HUES64 (cell line): ENCODE measurements around the gene PSG4.
"Not testable (repeated sequence)": the region's sequence is repeated elsewhere in the genome, so short reads cannot be mapped to it uniquely, and the experiment has no call there.

ENCODE experiments used
- H3K27ac ChIP-seq: 2 replicates; pipeline ENCODE4 v1.7.0; 2013; ENCODE audit warnings: low read depth, low read length, inconsistent platforms
- H3K27me3 ChIP-seq: 2 replicates; pipeline ENCODE4 v1.6.1; 2013; ENCODE audit warnings: mild to moderate bottlenecking, low read length; ENCODE audit not compliant: insufficient read depth
- H3K36me3 ChIP-seq: 2 replicates; pipeline ENCODE4 v1.6.1; 2013; ENCODE audit warnings: mild to moderate bottlenecking, low read length; ENCODE audit not compliant: insufficient read depth
- H3K4me1 ChIP-seq: 2 replicates; pipeline ENCODE4 v1.6.1; 2013; ENCODE audit warnings: mild to moderate bottlenecking, low read length, moderate library complexity; ENCODE audit not compliant: insufficient read depth
- H3K4me3 ChIP-seq: 2 replicates; pipeline ENCODE4 v1.5.1; 2013; ENCODE audit warnings: mild to moderate bottlenecking, low read length, moderate library complexity
- H3K9ac ChIP-seq: 2 replicates; pipeline ENCODE4 v1.6.1; 2013; ENCODE audit warnings: mild to moderate bottlenecking, low read depth, low read length
- H3K9me3 ChIP-seq: 2 replicates; pipeline ENCODE4 v1.6.1; 2013; ENCODE audit warnings: low read depth, low read length; ENCODE audit not compliant: insufficient read depth
- WGBS: fragments of 150-250, 120-280 bp; methylation state at CpG from one replicate; pipeline ENCODE4 v1.1.7; 2013; ENCODE audit warnings: missing lambda C conversion rate; 5-methylcytosine and 5-hydroxymethylcytosine counted together

Gene PSG4

DNA sequence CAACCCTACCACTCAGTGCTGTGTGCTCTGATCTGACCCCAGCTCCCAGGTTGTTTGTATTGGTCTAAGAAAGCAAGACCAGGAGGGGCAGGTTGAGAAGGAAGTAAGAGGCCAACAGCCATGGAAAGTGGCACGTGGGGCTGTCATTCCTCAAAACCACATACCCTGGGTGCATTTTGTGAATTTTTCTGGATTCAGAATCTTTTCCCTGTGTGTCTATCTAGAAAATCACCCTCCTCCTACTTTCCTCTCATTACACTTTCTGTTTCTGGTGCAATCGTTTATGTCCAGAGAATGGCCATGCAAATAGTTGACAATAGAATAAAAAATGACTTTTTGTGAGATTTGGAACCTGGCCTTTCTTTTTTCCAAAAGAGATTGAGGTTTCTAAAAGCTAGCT is 43.2 kb downstream of the PSG4 start:
- H3K27ac ChIP-seq, H3K9ac ChIP-seq, H3K9me3 ChIP-seq, H3K4me3 ChIP-seq, H3K4me1 ChIP-seq, H3K36me3 ChIP-seq, H3K27me3 ChIP-seq: not testable (repeated sequence)
- 79% methylated on average over 2 of the region's 2 CpGs for WGBS

DNA sequence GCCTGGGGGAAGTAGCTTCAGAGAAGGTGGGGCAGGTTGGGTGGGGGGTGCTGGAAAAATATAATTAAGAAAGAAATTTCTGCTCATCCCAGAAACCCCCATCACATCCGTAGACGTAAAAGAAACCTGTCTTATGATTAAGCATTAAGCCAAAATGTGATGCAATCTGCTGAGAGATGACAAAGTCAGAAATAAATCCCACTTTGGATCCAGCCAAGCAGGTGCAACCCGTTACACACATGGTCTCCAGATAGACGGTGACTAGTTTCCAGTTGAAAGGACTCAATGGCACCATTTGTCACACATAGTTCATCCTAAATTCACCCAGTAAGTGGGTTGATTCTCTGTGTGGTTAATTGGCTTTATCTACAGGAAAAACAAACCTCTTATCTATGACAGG is 53.2 kb downstream of the PSG4 start:
- H3K36me3 ChIP-seq: no peaks in the 10 kb centered on the region
- H3K9me3 ChIP-seq: peaks cover 19% of the 10 kb centered on the region
- H3K4me3 ChIP-seq: no peak overlapping the region
- no peak overlapping the region for H3K27ac ChIP-seq
- no peak overlapping the region for H3K9ac ChIP-seq
- no peaks in the 10 kb centered on the region for H3K27me3 ChIP-seq
- WGBS: 88% methylated on average over 4 of the region's 4 CpGs
- no peaks in the 10 kb centered on the region for H3K4me1 ChIP-seq

DNA sequence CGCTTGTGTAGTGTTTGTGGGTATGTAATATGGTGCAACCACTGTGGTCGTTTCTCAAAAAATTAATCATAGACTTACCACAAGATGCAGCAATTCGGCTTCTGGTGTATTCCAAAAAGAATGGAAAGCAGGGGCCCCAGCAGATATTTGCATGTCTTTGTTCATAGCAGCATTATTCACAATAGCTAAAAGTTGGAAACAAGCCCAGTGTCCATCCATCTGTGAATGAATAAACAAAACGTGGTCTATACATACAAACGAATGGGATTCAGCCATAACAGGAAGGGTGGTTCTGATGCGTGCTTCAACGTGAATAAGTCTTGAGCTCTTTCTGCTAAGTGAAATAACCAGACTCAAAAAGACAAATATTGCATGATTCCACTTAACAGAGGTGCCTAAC is 55.6 kb downstream of the PSG4 start:
- H3K9me3 ChIP-seq: peaks cover 10% of the 10 kb centered on the region; the same call in 1 of the 2 replicates
- H3K27ac ChIP-seq, H3K4me1 ChIP-seq, H3K36me3 ChIP-seq, H3K4me3 ChIP-seq, H3K27me3 ChIP-seq, H3K9ac ChIP-seq: not testable (repeated sequence)
- 95% methylated on average over 7 of the region's 7 CpGs for WGBS

DNA sequence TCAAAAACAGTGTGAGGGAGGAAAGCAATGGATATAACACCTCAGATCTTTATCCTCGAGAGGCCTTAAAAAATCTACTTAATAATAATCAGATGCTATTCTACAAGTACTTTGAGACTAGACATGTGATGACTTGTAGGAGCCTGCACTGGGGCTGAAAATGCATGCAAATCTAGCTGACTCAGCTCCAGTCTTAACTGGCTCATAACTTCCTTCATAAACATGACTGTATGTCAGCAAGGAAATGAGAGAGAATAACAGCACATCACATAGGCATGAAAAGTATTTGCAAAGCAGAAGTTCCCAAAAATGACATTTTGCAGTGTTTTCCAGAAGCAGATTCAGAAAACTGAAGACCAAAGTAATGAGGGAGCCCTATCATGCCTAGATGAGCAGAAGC is 57.2 kb downstream of the PSG4 start:
- Histone ChIP-seq H3K4me1 (no peaks in the 10 kb centered on the region), H3K9ac (no peak overlapping the region), H3K27ac (no peak overlapping the region), H3K4me3 (no peak overlapping the region), H3K9me3 (peaks cover 10% of the 10 kb centered on the region; the same call in 1 of the 2 replicates), H3K36me3 (no peaks in the 10 kb centered on the region), H3K27me3 (no peaks in the 10 kb centered on the region)
- no CpG with 5 or more reads among the region's 1 CpG for WGBS
